Measurements from ENCODE around the gene RIMS1. TPM values are rescaled to one million over a fixed set of nuclear protein-coding genes. Genes with fewer than 3 reads are reported as not detected.
A peak's percentile ranks its signal among the peaks of the same experiment; 100 is the strongest.

Gene RIMS1
- total and polyA plus RNA-seq, 2 of the 13 experiments (the other 11 are each of a cell fraction or from before 2014, with no cell fraction given), result not detected

GRCh38 chr6:72446430-72446829, 560.1 kb downstream of the RIMS1 start:
- intact Hi-C loops (cut with micrococcal nuclease; ENCODE audit: unreplicated experiment) (no loop called here), in situ Hi-C loops (cut with HindIII; ENCODE audit: extremely low pct_ligation_motif_present, low pct_unique_long_range_greater_than_20kb) (no loop called here)
- no peaks in the 10 kb centered on the region for H4K20me1 ChIP-seq (ENCODE audit: insufficient read depth, low read length)
- ATAC-seq (no peak), FAIRE-seq (no peak), DNase-seq (ENCODE audit: low spot score) (no peak)
- WGBS (ENCODE audit: low lambda C conversion rate), result 0% methylated on average over 1 of the region's 1 CpG
- H3K9ac ChIP-seq (ENCODE audit: insufficient read depth, low read depth, low read length), result no peak overlapping the region
- H3K79me2 ChIP-seq (ENCODE audit: insufficient read depth, low read length), result no peaks in the 10 kb centered on the region
- no peaks in the 10 kb centered on the region for H3K36me3 ChIP-seq (replicated peaks in 1 of 2; ENCODE audit: control insufficient read depth in 1 of 2, insufficient read depth in 2 of 2, low read length in 2 of 2)
- H3K4me3 ChIP-seq (replicated peaks in 1 of 3; ENCODE audit: insufficient read depth in 1 of 3, low read depth in 2 of 3, low read length in 3 of 3), result no peak overlapping the region
- no peaks in the 10 kb centered on the region for H3K4me1 ChIP-seq (ENCODE audit: insufficient read depth, low read length)
- H2AFZ ChIP-seq (ENCODE audit: low read length), result no peak overlapping the region
- TF ChIP-seq MIER2 (CRISPR knock-in tag; IDR thresholded peaks at IDR 0.05) (0 out of 2 replicates have a peak, but pooled peaks have one; percentile 39), FOSL1 (CRISPR knock-in tag; IDR thresholded peaks at IDR 0.05; ENCODE audit: borderline replicate concordance) (no peak), MAFF (IDR thresholded peaks at IDR 0.05; ENCODE audit: low read depth, low read length) (no peak)
- TF ChIP-seq, protein P1, sequence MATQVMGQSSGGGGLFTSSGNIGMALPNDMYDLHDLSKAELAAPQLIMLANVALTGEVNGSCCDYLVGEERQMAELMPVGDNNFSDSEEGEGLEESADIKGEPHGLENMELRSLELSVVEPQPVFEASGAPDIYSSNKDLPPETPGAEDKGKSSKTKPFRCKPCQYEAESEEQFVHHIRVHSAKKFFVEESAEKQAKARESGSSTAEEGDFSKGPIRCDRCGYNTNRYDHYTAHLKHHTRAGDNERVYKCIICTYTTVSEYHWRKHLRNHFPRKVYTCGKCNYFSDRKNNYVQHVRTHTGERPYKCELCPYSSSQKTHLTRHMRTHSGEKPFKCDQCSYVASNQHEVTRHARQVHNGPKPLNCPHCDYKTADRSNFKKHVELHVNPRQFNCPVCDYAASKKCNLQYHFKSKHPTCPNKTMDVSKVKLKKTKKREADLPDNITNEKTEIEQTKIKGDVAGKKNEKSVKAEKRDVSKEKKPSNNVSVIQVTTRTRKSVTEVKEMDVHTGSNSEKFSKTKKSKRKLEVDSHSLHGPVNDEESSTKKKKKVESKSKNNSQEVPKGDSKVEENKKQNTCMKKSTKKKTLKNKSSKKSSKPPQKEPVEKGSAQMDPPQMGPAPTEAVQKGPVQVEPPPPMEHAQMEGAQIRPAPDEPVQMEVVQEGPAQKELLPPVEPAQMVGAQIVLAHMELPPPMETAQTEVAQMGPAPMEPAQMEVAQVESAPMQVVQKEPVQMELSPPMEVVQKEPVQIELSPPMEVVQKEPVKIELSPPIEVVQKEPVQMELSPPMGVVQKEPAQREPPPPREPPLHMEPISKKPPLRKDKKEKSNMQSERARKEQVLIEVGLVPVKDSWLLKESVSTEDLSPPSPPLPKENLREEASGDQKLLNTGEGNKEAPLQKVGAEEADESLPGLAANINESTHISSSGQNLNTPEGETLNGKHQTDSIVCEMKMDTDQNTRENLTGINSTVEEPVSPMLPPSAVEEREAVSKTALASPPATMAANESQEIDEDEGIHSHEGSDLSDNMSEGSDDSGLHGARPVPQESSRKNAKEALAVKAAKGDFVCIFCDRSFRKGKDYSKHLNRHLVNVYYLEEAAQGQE (IDR thresholded peaks at IDR 0.05; ENCODE audit: borderline replicate concordance in 1 of 2, low read depth in 1 of 2, low read length in 2 of 2), result peak in 1 of 2 experiments; percentile 82; a peak in 3 of 4 replicates
- TF ChIP-seq, protein P2, sequence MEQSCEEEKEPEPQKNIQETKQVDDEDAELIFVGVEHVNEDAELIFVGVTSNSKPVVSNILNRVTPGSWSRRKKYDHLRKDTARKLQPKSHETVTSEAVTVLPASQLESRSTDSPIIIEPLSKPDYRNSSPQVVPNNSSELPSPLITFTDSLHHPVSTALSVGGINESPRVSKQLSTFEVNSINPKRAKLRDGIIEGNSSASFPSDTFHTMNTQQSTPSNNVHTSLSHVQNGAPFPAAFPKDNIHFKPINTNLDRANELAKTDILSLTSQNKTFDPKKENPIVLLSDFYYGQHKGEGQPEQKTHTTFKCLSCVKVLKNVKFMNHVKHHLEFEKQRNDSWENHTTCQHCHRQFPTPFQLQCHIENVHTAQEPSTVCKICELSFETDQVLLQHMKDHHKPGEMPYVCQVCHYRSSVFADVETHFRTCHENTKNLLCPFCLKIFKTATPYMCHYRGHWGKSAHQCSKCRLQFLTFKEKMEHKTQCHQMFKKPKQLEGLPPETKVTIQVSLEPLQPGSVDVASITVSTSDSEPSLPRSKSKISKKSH (CRISPR knock-in tag; IDR thresholded peaks at IDR 0.05; ENCODE audit: borderline replicate concordance), result no peak
- CTCF ChIA-PET (ENCODE audit: low intra/inter-chr PET ratio, low total read pairs), result no interaction called here
- no peak overlapping the region for H3K27ac ChIP-seq (ENCODE audit: extremely low read length, insufficient read depth, low read length)
- POLR2A ChIA-PET, result interaction anchor here (0.6 kb wide), 1 partner anchor 82 kb away, joined by 3 read pairs; no protein-coding TSS in a partner anchor
- H3K27me3 ChIP-seq (ENCODE audit: control insufficient read depth in 1 of 2, insufficient read depth in 2 of 2, low read length in 2 of 2), result no peaks in the 10 kb centered on the region
- no peak overlapping the region for H3K4me2 ChIP-seq (ENCODE audit: low read depth, low read length)
- BruUV-seq (replicated peaks), result no TSS peak
- H3K9me3 ChIP-seq (ENCODE audit: low read length), result no peaks in the 10 kb centered on the region

Measured in HepG2 (cell line).